ENCODE measurements around the gene MEGF6. TPM values are rescaled to one million over a fixed set of nuclear protein-coding genes. Genes with fewer than 3 reads are reported as not detected.

MEGF6 gene
- total RNA-seq, 1 donor from 2014 or later = 64.7 TPM

- Mint-ChIP-seq H3K27me3 (ENCODE audit: unreplicated experiment) (no peaks in the 10 kb centered on the region), H3K4me3 (ENCODE audit: unreplicated experiment) (no peak overlapping the region), H3K36me3 (ENCODE audit: unreplicated experiment) (no peaks in the 10 kb centered on the region), H3K27ac (ENCODE audit: unreplicated experiment) (no peak overlapping the region), H3K9me3 (ENCODE audit: unreplicated experiment) (peaks cover 3% of the 10 kb centered on the region), H3K4me1 (ENCODE audit: low read depth, unreplicated experiment) (no peaks in the 10 kb centered on the region)
- TF ChIP-seq CTCF (IDR thresholded peaks at IDR 0.05; ENCODE audit: partially characterized antibody, unreplicated experiment) = no peak
- no peak for DNase-seq
Measured at GRCh38 chr1:3498246-3498930, 112.9 kb downstream of the MEGF6 start.

GRCh38 chr1:3497521-3497920 lies 113.8 kb downstream of the MEGF6 start:
- Mint-ChIP-seq H3K27ac (ENCODE audit: unreplicated experiment) (no peak overlapping the region), H3K27me3 (ENCODE audit: unreplicated experiment) (no peaks in the 10 kb centered on the region), H3K9me3 (ENCODE audit: unreplicated experiment) (peaks cover 3% of the 10 kb centered on the region), H3K36me3 (ENCODE audit: unreplicated experiment) (no peaks in the 10 kb centered on the region), H3K4me1 (ENCODE audit: low read depth, unreplicated experiment) (no peaks in the 10 kb centered on the region), H3K4me3 (ENCODE audit: unreplicated experiment) (no peak overlapping the region)
- no peak for TF ChIP-seq CTCF (IDR thresholded peaks at IDR 0.05; ENCODE audit: partially characterized antibody, unreplicated experiment)
- no peak for DNase-seq

GRCh38 chr1:3496916-3497315 lies 114.4 kb downstream of the MEGF6 start:
- no peaks in the 10 kb centered on the region for H3K27me3 Mint-ChIP-seq (ENCODE audit: unreplicated experiment)
- H3K4me1 Mint-ChIP-seq (ENCODE audit: low read depth, unreplicated experiment) = no peaks in the 10 kb centered on the region
- no peaks in the 10 kb centered on the region for H3K36me3 Mint-ChIP-seq (ENCODE audit: unreplicated experiment)

GRCh38 chr1:3495776-3496745 lies 115.2 kb downstream of the MEGF6 start:
- no peak for TF ChIP-seq CTCF (IDR thresholded peaks at IDR 0.05; ENCODE audit: partially characterized antibody, unreplicated experiment)
- Mint-ChIP-seq H3K4me1 (ENCODE audit: low read depth, unreplicated experiment) (no peaks in the 10 kb centered on the region), H3K27ac (ENCODE audit: unreplicated experiment) (no peak overlapping the region), H3K27me3 (ENCODE audit: unreplicated experiment) (peaks cover 2% of the 10 kb centered on the region), H3K4me3 (ENCODE audit: unreplicated experiment) (no peak overlapping the region), H3K36me3 (ENCODE audit: unreplicated experiment) (no peaks in the 10 kb centered on the region), H3K9me3 (ENCODE audit: unreplicated experiment) (peaks cover 3% of the 10 kb centered on the region)
- DNase-seq = no peak

More at GRCh38 chr1:3496916-3497315, 114.4 kb downstream of the MEGF6 start:
- Mint-ChIP-seq H3K9me3 (ENCODE audit: unreplicated experiment) (peaks cover 3% of the 10 kb centered on the region), H3K4me3 (ENCODE audit: unreplicated experiment) (no peak overlapping the region), H3K27ac (ENCODE audit: unreplicated experiment) (no peak overlapping the region)
- TF ChIP-seq CTCF (IDR thresholded peaks at IDR 0.05; ENCODE audit: partially characterized antibody, unreplicated experiment) = no peak
- DNase-seq = no peak
